Choroid plexus epithelial cell (primary cell): ENCODE results near the gene ZSCAN30.

ENCODE experiments used
- DNase-seq: peaks from one replicate; pipeline ENCODE4 v3.0.0-alpha.2; 2010; ENCODE audit warnings: low read depth
- H3K4me3 ChIP-seq: 2 replicates; pipeline ENCODE4 v1.5.1; 2011; ENCODE audit warnings: low read depth, mild to moderate bottlenecking, control low read depth, low read length, moderate library complexity
- TF ChIP-seq, protein P1 (sequence below): conservative IDR thresholded peaks from 2 replicates; pipeline ENCODE4 v1.5.1; 2011; ENCODE audit warnings: low read depth, mild to moderate bottlenecking, control low read depth, inconsistent platforms, low read length, moderate library complexity

Gene ZSCAN30

DNA sequence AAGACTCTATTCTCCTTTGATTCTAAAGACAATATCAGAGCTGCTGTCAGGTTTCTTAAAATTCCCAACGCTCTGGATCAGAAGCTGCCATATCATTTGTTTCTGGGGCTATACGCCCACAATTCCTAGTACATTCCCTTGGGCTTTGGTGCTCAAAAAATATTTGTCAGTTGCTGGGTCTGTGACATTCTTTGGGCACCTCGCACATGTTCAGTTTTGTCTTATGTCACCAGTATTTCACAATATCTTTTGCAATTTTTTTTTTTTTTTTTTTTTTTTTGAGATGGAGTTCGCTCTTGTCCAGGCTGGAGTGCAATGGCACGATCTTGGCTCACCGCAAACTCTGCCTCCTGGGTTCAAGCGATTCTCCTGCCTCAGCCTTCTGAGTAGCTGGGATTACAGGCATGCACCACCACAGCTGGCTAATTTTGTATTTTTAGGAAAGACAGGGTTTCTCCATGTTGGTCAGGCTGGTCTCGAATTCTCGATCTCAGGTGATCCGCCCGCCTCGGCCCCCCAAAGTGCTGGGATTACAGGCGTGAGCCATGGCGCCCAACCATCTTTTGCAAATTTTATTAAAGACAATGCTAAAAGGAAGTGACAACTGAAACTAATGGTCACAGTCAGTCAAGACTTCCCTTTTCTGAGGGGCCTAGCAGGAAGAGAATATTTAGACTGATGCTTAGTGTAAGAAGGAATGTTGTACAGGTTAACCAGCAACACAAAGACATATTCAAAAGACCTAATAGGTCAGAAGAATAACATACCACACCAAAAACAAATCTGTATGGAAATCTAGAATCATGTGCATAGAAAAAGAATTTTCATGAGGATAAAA is 42.4 kb downstream of the ZSCAN30 start:
- H3K4me3 ChIP-seq = no peak overlapping the region
- DNase-seq = no peak

GRCh38 chr18:35246831-35247230 is 43.2 kb downstream of the ZSCAN30 start:
- DNase-seq = no peak
- TF ChIP-seq, protein P1, sequence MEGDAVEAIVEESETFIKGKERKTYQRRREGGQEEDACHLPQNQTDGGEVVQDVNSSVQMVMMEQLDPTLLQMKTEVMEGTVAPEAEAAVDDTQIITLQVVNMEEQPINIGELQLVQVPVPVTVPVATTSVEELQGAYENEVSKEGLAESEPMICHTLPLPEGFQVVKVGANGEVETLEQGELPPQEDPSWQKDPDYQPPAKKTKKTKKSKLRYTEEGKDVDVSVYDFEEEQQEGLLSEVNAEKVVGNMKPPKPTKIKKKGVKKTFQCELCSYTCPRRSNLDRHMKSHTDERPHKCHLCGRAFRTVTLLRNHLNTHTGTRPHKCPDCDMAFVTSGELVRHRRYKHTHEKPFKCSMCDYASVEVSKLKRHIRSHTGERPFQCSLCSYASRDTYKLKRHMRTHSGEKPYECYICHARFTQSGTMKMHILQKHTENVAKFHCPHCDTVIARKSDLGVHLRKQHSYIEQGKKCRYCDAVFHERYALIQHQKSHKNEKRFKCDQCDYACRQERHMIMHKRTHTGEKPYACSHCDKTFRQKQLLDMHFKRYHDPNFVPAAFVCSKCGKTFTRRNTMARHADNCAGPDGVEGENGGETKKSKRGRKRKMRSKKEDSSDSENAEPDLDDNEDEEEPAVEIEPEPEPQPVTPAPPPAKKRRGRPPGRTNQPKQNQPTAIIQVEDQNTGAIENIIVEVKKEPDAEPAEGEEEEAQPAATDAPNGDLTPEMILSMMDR = no peak
- H3K4me3 ChIP-seq = no peak overlapping the region

More for the DNA sequence above, 42.4 kb downstream of the ZSCAN30 start:
- TF ChIP-seq, protein P1 = no peak

DNA sequence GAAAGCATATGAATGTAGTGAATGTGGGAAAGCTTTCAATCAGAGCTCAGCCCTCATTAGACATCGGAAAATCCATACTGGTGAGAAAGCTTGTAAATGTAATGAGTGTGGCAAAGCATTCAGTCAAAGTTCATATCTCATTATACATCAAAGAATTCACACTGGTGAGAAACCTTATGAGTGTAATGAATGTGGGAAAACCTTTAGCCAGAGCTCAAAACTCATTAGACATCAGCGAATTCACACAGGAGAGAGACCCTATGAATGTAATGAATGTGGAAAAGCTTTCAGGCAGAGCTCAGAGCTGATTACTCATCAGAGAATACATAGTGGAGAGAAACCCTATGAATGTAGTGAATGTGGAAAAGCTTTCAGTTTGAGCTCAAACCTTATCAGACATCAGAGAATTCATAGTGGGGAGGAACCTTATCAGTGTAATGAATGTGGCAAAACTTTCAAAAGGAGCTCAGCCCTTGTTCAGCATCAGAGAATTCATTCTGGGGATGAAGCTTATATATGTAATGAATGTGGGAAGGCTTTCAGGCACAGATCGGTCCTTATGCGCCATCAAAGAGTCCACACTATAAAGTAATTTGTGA is 44.2 kb downstream of the ZSCAN30 start:
- H3K4me3 ChIP-seq = no peak overlapping the region
- no peak for DNase-seq
- TF ChIP-seq, protein P1 = no peak

GRCh38 chr18:35244671-35245070 is 45.4 kb downstream of the ZSCAN30 start:
- TF ChIP-seq, protein P1 = no peak
- no peak for DNase-seq
- no peak overlapping the region for H3K4me3 ChIP-seq

- TF ChIP-seq, protein P1 = no peak
- no peak for DNase-seq
- no peak overlapping the region for H3K4me3 ChIP-seq
Measured at GRCh38 chr18:35242426-35242825, 47.6 kb downstream of the ZSCAN30 start.

DNA sequence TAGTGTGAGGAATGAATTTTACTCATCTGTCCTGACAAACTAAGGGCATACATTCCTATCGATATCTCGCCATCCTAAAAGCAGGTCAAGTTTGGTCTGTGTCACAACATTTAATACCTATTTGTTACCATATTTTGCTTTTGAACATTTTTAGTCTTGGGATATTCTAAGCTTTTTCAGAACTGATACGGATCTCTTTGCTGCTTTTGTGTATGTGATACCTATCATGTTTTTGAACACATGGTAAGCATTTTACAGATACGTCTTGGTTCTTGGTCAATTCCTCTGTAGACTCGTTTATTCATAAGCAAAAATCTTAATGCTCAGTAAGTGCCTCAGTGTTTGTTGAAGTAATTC is 48.6 kb downstream of the ZSCAN30 start:
- no peak for DNase-seq
- peak overlapping the region; percentile 82 for H3K4me3 ChIP-seq
- TF ChIP-seq, protein P1 = no peak
